Astrocyte of the spinal cord (primary cell): ENCODE measurements around the gene TVP23C.

Experiments
- DNase-seq: peaks from one replicate; pipeline ENCODE4 v3.0.0; 2011; ENCODE audit warnings: low read depth, low spot score
- H3K4me3 ChIP-seq: 2 replicates; pipeline ENCODE4 v1.5.1; 2011; ENCODE audit warnings: low read depth, mild to moderate bottlenecking, low read length, moderate library complexity
- CTCF ChIP-seq: IDR thresholded peaks from 2 replicates; pipeline ENCODE4 v1.5.1; 2012; ENCODE audit warnings: low read depth, mild to moderate bottlenecking, low read length, inconsistent platforms
- in situ Hi-C: cut with HindIII; loops from 2 replicates; pipeline ENCODE4 v1.10.0; 2017; ENCODE audit warnings: low sequenced_read_pairs

TVP23C gene

GRCh38 chr17:15457723-15458094, 105.6 kb downstream of the TVP23C start:
- DNase-seq = no peak
- in situ Hi-C loops = no loop called here
- no peak for TF ChIP-seq CTCF
- H3K4me3 ChIP-seq = no peak overlapping the region

- H3K4me3 ChIP-seq = no peak overlapping the region
- in situ Hi-C loops = no loop called here
- DNase-seq = peak; percentile 90
- peak; percentile 44 for TF ChIP-seq CTCF
Measured at GRCh38 chr17:15456972-15457722, 106.1 kb downstream of the TVP23C start.

- no peak overlapping the region for H3K4me3 ChIP-seq
- DNase-seq = no peak
- TF ChIP-seq CTCF = no peak
- in situ Hi-C loops = no loop called here
Measured at GRCh38 chr17:15456496-15456895, 106.8 kb downstream of the TVP23C start.

GRCh38 chr17:15454346-15454745, 108.9 kb downstream of the TVP23C start:
- no peak overlapping the region for H3K4me3 ChIP-seq
- TF ChIP-seq CTCF = no peak
- in situ Hi-C loops = no loop called here
- DNase-seq = no peak

- no peak for DNase-seq
- in situ Hi-C loops = no loop called here
- no peak overlapping the region for H3K4me3 ChIP-seq
- TF ChIP-seq CTCF = no peak
Measured at GRCh38 chr17:15453782-15454181, 109.5 kb downstream of the TVP23C start.

GRCh38 chr17:15453246-15453645, 110.0 kb downstream of the TVP23C start:
- in situ Hi-C loops = no loop called here
- DNase-seq = no peak
- no peak for TF ChIP-seq CTCF
- no peak overlapping the region for H3K4me3 ChIP-seq
